IPS-18c (cell line): ENCODE data around the gene PAX7.

Experiments
- H3K4me3 ChIP-seq: 2 replicates; pipeline ENCODE4 v1.7.0; 2013; ENCODE audit warnings: low read depth, mild to moderate bottlenecking, low read length, moderate library complexity; ENCODE audit not compliant: insufficient read depth
- H3K9me3 ChIP-seq: one replicate; pipeline ENCODE4 v1.6.1; 2013; ENCODE audit warnings: mild to moderate bottlenecking, low read length, moderate library complexity; ENCODE audit not compliant: control insufficient read depth, insufficient read depth

PAX7 gene

GRCh38 chr1:18636596-18637508 lies 6.2 kb downstream of the PAX7 start:
- Histone ChIP-seq H3K9me3 (peaks cover 2% of the 10 kb centered on the region), H3K4me3 (peak overlapping the region; percentile 31; the same call in 1 of the 2 replicates)

- peaks cover 2% of the 10 kb centered on the region for H3K9me3 ChIP-seq
- peak overlapping the region; percentile 22 for H3K4me3 ChIP-seq
Observed at GRCh38 chr1:18637511-18637960, 6.9 kb downstream of the PAX7 start.

GRCh38 chr1:18637962-18638834 lies 7.6 kb downstream of the PAX7 start:
- Histone ChIP-seq H3K4me3 (no peak overlapping the region), H3K9me3 (peaks cover 2% of the 10 kb centered on the region)

- H3K4me3 ChIP-seq: no peak overlapping the region
Observed at GRCh38 chr1:18638835-18639364, 8.3 kb downstream of the PAX7 start.

GRCh38 chr1:18639368-18640055 lies 8.9 kb downstream of the PAX7 start:
- Histone ChIP-seq H3K4me3 (no peak overlapping the region), H3K9me3 (peaks cover 2% of the 10 kb centered on the region)

More at GRCh38 chr1:18638835-18639364, 8.3 kb downstream of the PAX7 start:
- H3K9me3 ChIP-seq: peaks cover 1% of the 10 kb centered on the region

GRCh38 chr1:18640228-18641004 lies 9.8 kb downstream of the PAX7 start:
- Histone ChIP-seq H3K9me3 (peaks cover 2% of the 10 kb centered on the region), H3K4me3 (no peak overlapping the region; the same call in 1 of the 2 replicates)

GRCh38 chr1:18641005-18641941 lies 10.6 kb downstream of the PAX7 start:
- peak overlapping the region; percentile 21; the same call in 1 of the 2 replicates for H3K4me3 ChIP-seq

GRCh38 chr1:18642278-18643095 lies 11.8 kb downstream of the PAX7 start:
- Histone ChIP-seq H3K4me3 (peak overlapping the region; percentile 46), H3K9me3 (peaks cover 2% of the 10 kb centered on the region)

More at GRCh38 chr1:18641005-18641941, 10.6 kb downstream of the PAX7 start:
- peaks cover 2% of the 10 kb centered on the region for H3K9me3 ChIP-seq

- H3K4me3 ChIP-seq: peak overlapping the region; percentile 46
Observed at GRCh38 chr1:18643154-18644012, 12.7 kb downstream of the PAX7 start.

GRCh38 chr1:18644013-18644399 lies 13.4 kb downstream of the PAX7 start:
- Histone ChIP-seq H3K4me3 (peak overlapping the region; percentile 46; the same call in 1 of the 2 replicates), H3K9me3 (peaks cover 5% of the 10 kb centered on the region)

More at GRCh38 chr1:18643154-18644012, 12.7 kb downstream of the PAX7 start:
- peaks cover 5% of the 10 kb centered on the region for H3K9me3 ChIP-seq

- peaks cover 5% of the 10 kb centered on the region for H3K9me3 ChIP-seq
- no peak overlapping the region for H3K4me3 ChIP-seq
Observed at GRCh38 chr1:18644446-18644845, 13.8 kb downstream of the PAX7 start.

- Histone ChIP-seq H3K9me3 (peaks cover 5% of the 10 kb centered on the region), H3K4me3 (no peak overlapping the region)
Observed at GRCh38 chr1:18644973-18645746, 14.5 kb downstream of the PAX7 start.

- Histone ChIP-seq H3K4me3 (no peak overlapping the region), H3K9me3 (peaks cover 5% of the 10 kb centered on the region)
Observed at GRCh38 chr1:18645747-18646090, 15.1 kb downstream of the PAX7 start.
